Left kidney (tissue), 2 donors: ENCODE results near the gene CROT. TPM values are rescaled to one million over a fixed set of nuclear protein-coding genes. Genes with fewer than 3 reads are reported as not detected.
A peak's percentile ranks its signal among the peaks of the same experiment; 100 is the strongest.

Source experiments
- DNase-seq: peaks from one replicate; pipeline ENCODE4 v3.0.0-alpha.2; 2013
- polyA plus RNA-seq: library from polyadenylated mRNA; unstranded; fragments of 120-200 nt; gene quantifications from one replicate; pipeline ENCODE4 v1.2.1, GENCODE V29; 2013; ENCODE audit not compliant: insufficient read length

The CROT gene
- polyA plus RNA-seq, 1 donor: 45.6 TPM

GRCh38 chr7:87337331-87337730, 8.1 kb upstream of the CROT start:
- DNase-seq: no peak

- peak; percentile 25 for DNase-seq
Measured at GRCh38 chr7:87339373-87339897, 6.0 kb upstream of the CROT start.

GRCh38 chr7:87341441-87341840, 4.0 kb upstream of the CROT start:
- DNase-seq: no peak

- DNase-seq: no peak
Measured at GRCh38 chr7:87342231-87342630, 3.2 kb upstream of the CROT start.

- peak; percentile 11 for DNase-seq
Measured at GRCh38 chr7:87344446-87344845, 1.0 kb upstream of the CROT start.

- DNase-seq: no peak
Measured at GRCh38 chr7:87345962-87346371, 503 bp downstream of the CROT start.

GRCh38 chr7:87347207-87347606, 1.7 kb downstream of the CROT start:
- DNase-seq: no peak

GRCh38 chr7:87347664-87348063, 2.2 kb downstream of the CROT start:
- DNase-seq: no peak

- DNase-seq: no peak
Measured at GRCh38 chr7:87354749-87355148, 9.3 kb downstream of the CROT start.

- DNase-seq: no peak
Measured at GRCh38 chr7:87356448-87356847, 11.0 kb downstream of the CROT start.

- no peak for DNase-seq
Measured at GRCh38 chr7:87359366-87359765, 13.9 kb downstream of the CROT start.

- no peak for DNase-seq
Measured at GRCh38 chr7:87361320-87361719, 15.9 kb downstream of the CROT start.

GRCh38 chr7:87363342-87363741, 17.9 kb downstream of the CROT start:
- no peak for DNase-seq

GRCh38 chr7:87364246-87364645, 18.8 kb downstream of the CROT start:
- no peak for DNase-seq

GRCh38 chr7:87369216-87369615, 23.8 kb downstream of the CROT start:
- DNase-seq: no peak

- DNase-seq: no peak
Measured at GRCh38 chr7:87370660-87371180, 25.3 kb downstream of the CROT start.

GRCh38 chr7:87375662-87376435, 30.4 kb downstream of the CROT start:
- DNase-seq: no peak

GRCh38 chr7:87380905-87381304, 35.4 kb downstream of the CROT start:
- peak; percentile 22 for DNase-seq

- DNase-seq: no peak
Measured at GRCh38 chr7:87391020-87391701, 45.7 kb downstream of the CROT start.

GRCh38 chr7:87395442-87396020, 50.1 kb downstream of the CROT start:
- no peak for DNase-seq

- peak; percentile 20 for DNase-seq
Measured at GRCh38 chr7:87398446-87398845, 53.0 kb downstream of the CROT start.

- DNase-seq: no peak
Measured at GRCh38 chr7:87404674-87405073, 59.2 kb downstream of the CROT start.

GRCh38 chr7:87411186-87411585, 65.7 kb downstream of the CROT start:
- DNase-seq: no peak
